ENCODE data around the gene ILRUN. TPM values are rescaled to one million over a fixed set of nuclear protein-coding genes. Genes with fewer than 3 reads are reported as not detected.
"Not testable (repeated sequence)": the region's sequence is repeated elsewhere in the genome, so short reads cannot be mapped to it uniquely, and the experiment has no call there.

The ILRUN gene
- polyA plus RNA-seq, 2 donors: 27.8 to 32.7 TPM

DNA sequence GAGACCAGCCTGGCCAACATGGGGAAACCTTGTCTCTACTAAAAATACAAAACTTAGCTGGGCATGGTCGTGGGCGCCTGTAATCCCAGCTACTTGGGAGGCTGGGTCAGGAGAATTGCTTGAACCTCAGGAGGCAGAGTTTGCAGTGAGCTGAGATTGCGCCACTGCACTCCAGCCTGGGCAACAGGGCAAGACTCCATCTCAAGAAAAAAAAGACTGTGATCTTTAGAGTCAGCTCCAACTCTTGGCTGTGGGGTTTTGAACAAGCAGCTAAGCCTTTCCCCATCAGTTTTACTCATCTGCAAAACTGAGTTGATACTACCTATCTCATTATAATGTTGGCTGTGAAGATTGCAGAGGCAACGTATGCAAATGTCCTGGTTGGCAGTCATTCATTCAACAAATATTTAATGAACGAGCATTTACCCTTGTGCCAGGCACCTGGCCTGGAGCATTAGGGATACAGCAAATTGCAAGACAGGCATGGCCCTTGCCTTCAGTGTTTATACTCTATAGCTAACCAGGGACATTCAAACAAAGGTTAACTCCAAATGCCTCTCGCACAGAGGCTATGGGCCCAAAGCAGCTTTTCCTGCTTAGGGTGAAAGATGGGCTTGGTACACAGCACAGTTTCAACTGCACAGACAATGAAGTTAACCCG lies 37.8 kb downstream of the ILRUN start:
- H3K36me3 ChIP-seq (ENCODE audit: control insufficient read depth in 2 of 2, insufficient read depth in 2 of 2, low read length in 1 of 2): peaks cover 0 to under 1% of the 10 kb centered on the region in 2 donors
- no peak overlapping the region for H3K4me3 ChIP-seq (ENCODE audit: low read depth in 1 of 2, low read length in 2 of 2)
- H3K27ac ChIP-seq (ENCODE audit: low read depth in 2 of 2, low read length in 1 of 2): peak overlapping the region; percentile 18 to 55
- H3K9me3 ChIP-seq (ENCODE audit: control insufficient read depth in 2 of 2, insufficient read depth in 1 of 2, low read depth in 1 of 2, low read length in 1 of 2): no peaks in the 10 kb centered on the region
- no peaks in the 10 kb centered on the region for H3K27me3 ChIP-seq (ENCODE audit: control insufficient read depth in 1 of 2, insufficient read depth in 2 of 2, low read length in 2 of 2)
- WGBS, 2 donors: 70 to 72% methylated on average over 7 of the region's 7 CpGs
- H3K4me1 ChIP-seq (ENCODE audit: control insufficient read depth in 2 of 2, insufficient read depth in 2 of 2, low read length in 1 of 2): peaks cover 0 to 5% of the 10 kb centered on the region in 2 donors

DNA sequence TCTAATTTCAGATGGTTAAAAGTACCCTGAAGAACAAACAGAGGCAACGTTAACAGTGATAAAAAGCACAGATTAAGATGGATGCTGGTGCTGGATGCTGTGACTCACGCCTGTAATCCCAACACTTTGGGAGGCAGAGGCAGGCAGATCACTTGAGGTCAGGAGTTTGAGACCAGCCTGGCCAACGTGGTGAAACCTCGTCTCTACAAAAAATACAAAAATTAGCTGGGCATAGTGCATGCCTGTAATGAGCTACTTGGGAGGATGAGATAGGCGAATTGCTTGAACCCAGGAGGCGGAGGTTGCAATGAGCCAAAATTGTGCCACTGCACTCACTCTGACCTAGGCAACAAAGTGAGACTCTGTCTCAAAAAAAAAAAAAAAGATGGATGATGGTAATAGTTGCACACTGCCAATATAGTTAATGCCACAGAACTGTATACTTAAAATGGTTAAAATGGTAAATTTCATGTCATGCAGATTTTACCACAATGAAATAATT lies 38.5 kb downstream of the ILRUN start:
- peak overlapping the region; percentile 71 to 96 for H3K27ac ChIP-seq (ENCODE audit: low read depth in 2 of 2, low read length in 1 of 2)
- H3K4me3 ChIP-seq (ENCODE audit: low read depth in 1 of 2, low read length in 2 of 2); H3K4me1 ChIP-seq (ENCODE audit: control insufficient read depth in 2 of 2, insufficient read depth in 2 of 2, low read length in 1 of 2); H3K9me3 ChIP-seq (ENCODE audit: control insufficient read depth in 2 of 2, insufficient read depth in 1 of 2, low read depth in 1 of 2, low read length in 1 of 2); H3K27me3 ChIP-seq (ENCODE audit: control insufficient read depth in 1 of 2, insufficient read depth in 2 of 2, low read length in 2 of 2); H3K36me3 ChIP-seq (ENCODE audit: control insufficient read depth in 2 of 2, insufficient read depth in 2 of 2, low read length in 1 of 2): not testable (repeated sequence)
- WGBS, 2 donors: 49 to 50% methylated on average over 6 of the region's 6 CpGs

DNA sequence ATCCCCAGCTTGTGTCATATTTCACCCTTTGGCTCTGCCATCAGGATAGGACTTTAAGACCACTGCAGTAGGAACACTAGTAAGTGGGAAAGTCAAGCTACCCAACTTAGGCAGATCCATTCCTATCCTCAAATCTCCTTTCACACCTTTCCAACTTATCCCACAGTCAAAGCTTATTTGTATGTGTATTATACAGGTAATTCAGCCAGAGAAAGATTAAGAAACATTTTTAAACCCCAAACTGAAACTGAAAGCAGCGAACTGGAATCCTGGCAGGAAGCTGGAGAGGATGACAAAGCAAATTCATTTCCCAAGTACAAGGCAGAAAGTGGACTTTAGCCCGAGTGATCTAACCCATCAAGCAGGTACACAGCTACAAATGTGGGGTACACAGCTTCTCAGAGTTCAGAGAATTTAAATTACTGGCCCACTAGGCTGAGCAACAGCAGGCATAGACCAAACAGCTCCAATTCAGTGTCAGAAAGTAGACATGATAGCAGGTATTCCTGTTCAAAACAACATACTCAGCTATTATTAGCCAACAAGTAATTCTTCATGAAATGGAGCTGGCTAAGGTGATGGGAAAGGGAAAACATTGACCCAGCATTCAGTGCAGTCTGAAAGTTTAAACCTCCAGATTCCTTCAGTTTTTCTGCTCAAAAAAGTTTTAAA lies 39.1 kb downstream of the ILRUN start:
- 0 to 1% methylated on average over 2 of the region's 2 CpGs for WGBS, 2 donors
- peaks cover 0 to 3% of the 10 kb centered on the region in 2 donors for H3K36me3 ChIP-seq (ENCODE audit: control insufficient read depth in 2 of 2, insufficient read depth in 2 of 2, low read length in 1 of 2)
- H3K4me3 ChIP-seq (ENCODE audit: low read depth in 1 of 2, low read length in 2 of 2): peak overlapping the region; percentile 16 to 51
- H3K27ac ChIP-seq (ENCODE audit: low read depth in 2 of 2, low read length in 1 of 2): peak overlapping the region; percentile 95 to 96
- peaks cover 0 to 5% of the 10 kb centered on the region in 2 donors for H3K4me1 ChIP-seq (ENCODE audit: control insufficient read depth in 2 of 2, insufficient read depth in 2 of 2, low read length in 1 of 2)
- H3K9me3 ChIP-seq (ENCODE audit: control insufficient read depth in 2 of 2, insufficient read depth in 1 of 2, low read depth in 1 of 2, low read length in 1 of 2): no peaks in the 10 kb centered on the region
- no peaks in the 10 kb centered on the region for H3K27me3 ChIP-seq (ENCODE audit: control insufficient read depth in 1 of 2, insufficient read depth in 2 of 2, low read length in 2 of 2)

DNA sequence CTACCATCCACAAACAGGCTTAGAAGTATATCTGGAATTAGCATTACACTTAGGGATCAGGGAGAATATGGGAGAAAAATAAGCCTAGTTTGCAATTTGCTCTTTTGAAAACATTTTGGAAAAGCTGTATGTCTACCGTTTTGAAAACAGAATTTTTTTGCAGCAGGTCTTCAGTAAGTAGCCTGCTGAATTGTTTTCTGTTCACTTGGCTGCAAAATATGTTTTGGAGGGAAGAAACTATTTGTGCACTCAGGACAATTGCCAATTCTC lies 39.6 kb downstream of the ILRUN start:
- no peaks in the 10 kb centered on the region for H3K9me3 ChIP-seq (ENCODE audit: control insufficient read depth in 2 of 2, insufficient read depth in 1 of 2, low read depth in 1 of 2, low read length in 1 of 2)
- H3K36me3 ChIP-seq (ENCODE audit: control insufficient read depth in 2 of 2, insufficient read depth in 2 of 2, low read length in 1 of 2): peaks cover 0 to 3% of the 10 kb centered on the region in 2 donors
- no peaks in the 10 kb centered on the region for H3K27me3 ChIP-seq (ENCODE audit: control insufficient read depth in 1 of 2, insufficient read depth in 2 of 2, low read length in 2 of 2)
- 0 to 1% methylated on average over 1 of the region's 1 CpG for WGBS, 2 donors
- H3K4me1 ChIP-seq (ENCODE audit: control insufficient read depth in 2 of 2, insufficient read depth in 2 of 2, low read length in 1 of 2): peaks cover 0 to 5% of the 10 kb centered on the region in 2 donors
- H3K4me3 ChIP-seq (ENCODE audit: low read depth in 1 of 2, low read length in 2 of 2): peak overlapping the region in 1 of 2 donors; percentile 51
- peak overlapping the region; percentile 95 to 96 for H3K27ac ChIP-seq (ENCODE audit: low read depth in 2 of 2, low read length in 1 of 2)

DNA sequence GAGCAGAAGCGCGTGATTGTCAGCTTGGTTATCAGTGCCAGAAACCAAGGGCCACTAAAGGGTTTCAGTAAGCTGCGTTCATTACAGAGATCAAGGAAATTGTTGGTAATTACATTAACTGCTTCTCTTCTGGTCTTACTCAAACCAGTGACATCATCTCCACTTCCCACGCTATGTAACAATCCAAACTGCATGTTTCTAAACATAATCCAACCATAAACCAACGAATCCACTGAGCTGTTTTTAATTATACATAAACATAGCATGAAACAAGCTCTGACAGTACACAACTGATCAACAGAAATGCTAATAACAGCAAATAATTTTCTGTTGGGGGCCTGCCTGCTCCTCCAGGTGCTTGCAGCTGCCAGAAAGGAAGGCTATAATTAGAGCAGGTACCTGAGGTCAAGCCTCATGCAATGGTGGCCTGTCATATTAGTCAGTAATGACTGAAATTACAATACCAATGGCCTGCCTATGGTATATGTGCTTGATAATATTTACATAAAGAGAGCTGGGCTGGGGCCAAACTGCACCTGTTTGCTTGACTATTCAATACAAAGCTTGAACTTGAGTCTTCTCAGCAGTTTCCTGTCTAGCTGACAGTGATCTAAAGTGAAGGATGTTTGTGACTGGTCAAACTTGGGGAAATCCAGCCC lies 40.1 kb downstream of the ILRUN start:
- Histone ChIP-seq H3K27ac (ENCODE audit: low read depth in 2 of 2, low read length in 1 of 2) (peak overlapping the region; percentile 89 to 96), H3K4me3 (ENCODE audit: low read depth in 1 of 2, low read length in 2 of 2) (peak overlapping the region in 1 of 2 donors; percentile 51)

DNA sequence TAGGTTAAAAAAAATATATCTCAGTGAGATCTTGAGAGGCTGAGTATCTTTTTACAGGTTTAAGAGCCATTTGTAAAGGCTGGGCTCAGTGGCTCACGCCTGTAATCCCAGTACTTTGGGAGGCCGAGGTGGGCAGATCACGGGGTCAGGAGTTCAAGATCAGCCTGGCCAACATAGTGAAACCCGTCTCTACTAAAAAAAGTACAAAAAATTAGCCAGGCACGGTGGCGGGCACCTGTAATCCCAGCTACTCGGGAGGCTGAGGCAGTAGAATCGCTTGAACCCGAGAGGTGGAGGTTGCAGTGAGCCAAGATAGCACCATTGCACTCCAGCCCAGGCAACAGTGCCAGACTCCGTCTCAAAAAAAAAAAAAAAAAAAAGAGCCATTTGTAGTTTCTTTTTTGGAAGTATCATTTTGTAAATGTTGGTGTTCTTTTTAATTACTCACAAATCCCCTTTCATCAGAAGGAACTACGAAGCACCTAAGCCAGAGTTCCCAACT lies 40.6 kb downstream of the ILRUN start:
- H3K27me3 ChIP-seq (ENCODE audit: control insufficient read depth in 1 of 2, insufficient read depth in 2 of 2, low read length in 2 of 2); H3K9me3 ChIP-seq (ENCODE audit: control insufficient read depth in 2 of 2, insufficient read depth in 1 of 2, low read depth in 1 of 2, low read length in 1 of 2); H3K4me1 ChIP-seq (ENCODE audit: control insufficient read depth in 2 of 2, insufficient read depth in 2 of 2, low read length in 1 of 2); H3K36me3 ChIP-seq (ENCODE audit: control insufficient read depth in 2 of 2, insufficient read depth in 2 of 2, low read length in 1 of 2): not testable (repeated sequence)
- Histone ChIP-seq H3K4me3 (ENCODE audit: low read depth in 1 of 2, low read length in 2 of 2) (peak overlapping the region in 1 of 2 donors; percentile 7), H3K27ac (ENCODE audit: low read depth in 2 of 2, low read length in 1 of 2) (peak overlapping the region; percentile 83 to 96)
- 58 to 69% methylated on average over 11 of the region's 11 CpGs for WGBS, 2 donors

More for the DNA sequence above, 40.1 kb downstream of the ILRUN start:
- Histone ChIP-seq H3K36me3 (ENCODE audit: control insufficient read depth in 2 of 2, insufficient read depth in 2 of 2, low read length in 1 of 2) (peaks cover 0 to 3% of the 10 kb centered on the region in 2 donors), H3K4me1 (ENCODE audit: control insufficient read depth in 2 of 2, insufficient read depth in 2 of 2, low read length in 1 of 2) (peaks cover 0 to 5% of the 10 kb centered on the region in 2 donors), H3K9me3 (ENCODE audit: control insufficient read depth in 2 of 2, insufficient read depth in 1 of 2, low read depth in 1 of 2, low read length in 1 of 2) (no peaks in the 10 kb centered on the region), H3K27me3 (ENCODE audit: control insufficient read depth in 1 of 2, insufficient read depth in 2 of 2, low read length in 2 of 2) (no peaks in the 10 kb centered on the region)
- WGBS, 2 donors: 32 to 34% methylated on average over 5 of the region's 5 CpGs

DNA sequence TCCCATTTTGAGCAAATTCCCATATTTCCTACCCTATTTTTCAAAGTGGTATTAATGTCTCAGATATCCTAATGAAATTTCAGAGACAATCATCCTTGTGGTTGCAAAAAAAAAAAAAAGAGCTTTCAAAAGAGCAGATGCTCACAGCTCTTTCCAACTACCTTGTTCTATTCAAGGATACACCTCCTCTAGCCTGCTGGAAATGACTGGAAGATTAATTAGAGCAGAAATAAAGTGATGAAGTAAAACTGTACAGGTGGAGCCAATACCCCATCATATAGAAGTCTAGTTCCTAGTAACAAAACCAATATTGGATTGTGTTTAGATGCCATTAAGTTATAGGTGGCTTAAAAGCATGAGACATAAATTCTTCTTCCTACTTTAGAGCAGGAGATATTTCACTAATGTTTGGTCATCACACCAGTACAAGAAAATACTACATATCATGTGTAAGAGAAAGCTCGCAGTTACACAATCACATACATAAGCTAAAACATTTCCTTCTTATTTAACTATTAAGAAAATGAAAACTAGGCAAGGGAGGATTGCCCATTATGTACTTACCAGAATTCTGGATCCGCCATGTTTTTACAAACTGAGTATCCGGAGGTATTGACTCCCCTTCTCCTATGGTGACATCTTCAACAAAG lies 42.4 kb downstream of the ILRUN start:
- Histone ChIP-seq H3K27ac (ENCODE audit: low read depth in 2 of 2, low read length in 1 of 2) (no peak overlapping the region), H3K4me1 (ENCODE audit: control insufficient read depth in 2 of 2, insufficient read depth in 2 of 2, low read length in 1 of 2) (peaks cover 0 to 5% of the 10 kb centered on the region in 2 donors), H3K36me3 (ENCODE audit: control insufficient read depth in 2 of 2, insufficient read depth in 2 of 2, low read length in 1 of 2) (peaks cover 0 to 3% of the 10 kb centered on the region in 2 donors), H3K9me3 (ENCODE audit: control insufficient read depth in 2 of 2, insufficient read depth in 1 of 2, low read depth in 1 of 2, low read length in 1 of 2) (no peaks in the 10 kb centered on the region), H3K4me3 (ENCODE audit: low read depth in 1 of 2, low read length in 2 of 2) (no peak overlapping the region), H3K27me3 (ENCODE audit: control insufficient read depth in 1 of 2, insufficient read depth in 2 of 2, low read length in 2 of 2) (no peaks in the 10 kb centered on the region)
- WGBS, 2 donors: 97 to 98% methylated on average over 3 of the region's 3 CpGs

DNA sequence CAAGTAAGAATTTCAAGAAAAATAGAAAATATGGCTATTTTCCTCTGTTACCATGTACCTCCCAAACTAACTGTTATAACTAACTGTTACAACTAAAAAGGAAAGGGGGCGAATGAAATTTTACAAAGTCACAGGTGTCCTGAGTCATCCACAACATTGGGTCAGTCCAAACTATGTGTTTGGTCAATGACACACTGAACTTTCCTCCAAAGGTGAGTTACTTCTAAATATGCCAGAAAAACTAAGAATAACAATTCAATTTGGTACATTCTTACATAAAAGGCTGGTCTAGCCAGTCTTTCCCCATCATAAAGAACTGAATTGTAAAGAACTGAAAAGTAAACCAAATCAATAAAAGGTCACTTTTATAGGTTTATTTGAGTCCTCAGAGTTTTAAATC lies 44.3 kb downstream of the ILRUN start:
- 97 to 100% methylated on average over 1 of the region's 1 CpG for WGBS, 2 donors
- H3K27me3 ChIP-seq (ENCODE audit: control insufficient read depth in 1 of 2, insufficient read depth in 2 of 2, low read length in 2 of 2): no peaks in the 10 kb centered on the region
- H3K4me1 ChIP-seq (ENCODE audit: control insufficient read depth in 2 of 2, insufficient read depth in 2 of 2, low read length in 1 of 2): no peaks in the 10 kb centered on the region
- H3K9me3 ChIP-seq (ENCODE audit: control insufficient read depth in 2 of 2, insufficient read depth in 1 of 2, low read depth in 1 of 2, low read length in 1 of 2): no peaks in the 10 kb centered on the region
- H3K4me3 ChIP-seq (ENCODE audit: low read depth in 1 of 2, low read length in 2 of 2): no peak overlapping the region
- peaks cover 0 to 3% of the 10 kb centered on the region in 2 donors for H3K36me3 ChIP-seq (ENCODE audit: control insufficient read depth in 2 of 2, insufficient read depth in 2 of 2, low read length in 1 of 2)
- H3K27ac ChIP-seq (ENCODE audit: low read depth in 2 of 2, low read length in 1 of 2): no peak overlapping the region

DNA sequence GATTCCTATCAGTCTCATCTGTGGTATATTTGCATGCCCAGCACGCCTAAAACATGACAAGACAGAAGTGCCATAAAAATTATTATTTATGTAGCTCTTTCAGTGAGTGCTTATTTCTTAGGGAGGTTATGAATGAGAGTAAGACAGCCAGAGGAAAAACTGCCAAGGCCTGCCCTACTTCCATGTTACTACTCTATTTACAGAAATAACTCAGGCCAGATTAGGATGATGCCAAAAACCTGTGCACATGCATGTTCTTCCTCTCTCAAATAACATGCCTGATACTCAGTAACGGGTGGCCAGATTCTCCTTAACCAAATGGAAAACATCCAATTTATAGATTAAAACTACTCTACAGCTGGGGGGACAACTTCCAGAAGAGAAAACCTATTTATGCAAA lies 45.7 kb downstream of the ILRUN start:
- peaks cover 0 to 6% of the 10 kb centered on the region in 2 donors for H3K36me3 ChIP-seq (ENCODE audit: control insufficient read depth in 2 of 2, insufficient read depth in 2 of 2, low read length in 1 of 2)
- no peak overlapping the region for H3K4me3 ChIP-seq (ENCODE audit: low read depth in 1 of 2, low read length in 2 of 2)
- no peaks in the 10 kb centered on the region for H3K4me1 ChIP-seq (ENCODE audit: control insufficient read depth in 2 of 2, insufficient read depth in 2 of 2, low read length in 1 of 2)
- H3K27ac ChIP-seq (ENCODE audit: low read depth in 2 of 2, low read length in 1 of 2): no peak overlapping the region
- WGBS, 2 donors: 63 to 79% methylated on average over 2 of the region's 2 CpGs
- no peaks in the 10 kb centered on the region for H3K9me3 ChIP-seq (ENCODE audit: control insufficient read depth in 2 of 2, insufficient read depth in 1 of 2, low read depth in 1 of 2, low read length in 1 of 2)
- no peaks in the 10 kb centered on the region for H3K27me3 ChIP-seq (ENCODE audit: control insufficient read depth in 1 of 2, insufficient read depth in 2 of 2, low read length in 2 of 2)

Measured in esophagus (tissue), 2 donors.